Neural crest cell (in vitro differentiated cells): ENCODE results near the gene BMPER. TPM values are rescaled to one million over a fixed set of nuclear protein-coding genes. Genes with fewer than 3 reads are reported as not detected.

Source experiments
- DNase-seq: peaks from one replicate; pipeline ENCODE4 v3.0.0; 2021; ENCODE audit warnings: low read depth, mixed read lengths, low spot score
- H3K27ac Mint-ChIP-seq: one replicate; pipeline ENCODE4 v1.8.0; 2021; ENCODE audit warnings: mild to moderate bottlenecking, mixed read lengths; ENCODE audit not compliant: unreplicated experiment
- H3K27me3 Mint-ChIP-seq: 2 replicates; pipeline ENCODE4 v1.8.0; 2021; ENCODE audit warnings: low read depth, mild to moderate bottlenecking, mixed read lengths
- H3K36me3 Mint-ChIP-seq: 2 replicates; pipeline ENCODE4 v1.8.0; 2021; ENCODE audit warnings: low read depth, mild to moderate bottlenecking, mixed read lengths
- H3K4me1 Mint-ChIP-seq: 2 replicates; pipeline ENCODE4 v1.8.0; 2021; ENCODE audit warnings: mixed read lengths
- H3K4me3 Mint-ChIP-seq: one replicate; pipeline ENCODE4 v1.8.0; 2021; ENCODE audit warnings: mild to moderate bottlenecking, mixed read lengths
- H3K9me3 Mint-ChIP-seq: 2 replicates; pipeline ENCODE4 v1.8.0; 2021; ENCODE audit warnings: mixed read lengths
- total RNA-seq: library from RNA; stranded (reverse); gene quantifications from 2 replicates; pipeline ENCODE4 v1.2.1, GENCODE V29; 2021
- TF ChIP-seq, protein P1 (sequence below): fragments of 200-600 bp; sonication (generic); conservative IDR thresholded peaks from 2 replicates; pipeline ENCODE4 v1.5.0; 2021; ENCODE audit warnings: antibody characterized with exemption, mild to moderate bottlenecking

BMPER gene
- total RNA-seq, 1 donor from 2014 or later, result not detected

DNA sequence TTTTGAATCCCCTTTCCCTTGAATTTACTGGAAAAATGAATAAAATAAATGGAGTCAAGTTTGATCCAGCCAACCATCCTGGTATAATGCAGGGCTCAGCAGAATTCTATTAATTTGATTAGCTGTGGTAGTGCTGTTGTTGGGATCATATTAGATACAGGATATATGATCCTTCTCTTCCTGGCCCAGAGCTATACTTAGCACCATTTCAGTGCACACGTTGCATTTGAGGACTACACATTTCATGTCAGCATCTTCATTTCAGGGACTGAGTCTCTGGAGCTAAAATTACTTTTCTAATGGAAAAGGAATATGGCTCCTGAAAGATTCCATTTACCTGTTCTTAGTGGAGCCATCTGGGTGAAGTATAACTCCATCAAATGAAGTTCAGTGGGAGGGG is 240.3 kb downstream of the BMPER start:
- H3K9me3 Mint-ChIP-seq, result no peaks in the 10 kb centered on the region
- H3K27ac Mint-ChIP-seq, result no peak overlapping the region
- TF ChIP-seq, protein P1, sequence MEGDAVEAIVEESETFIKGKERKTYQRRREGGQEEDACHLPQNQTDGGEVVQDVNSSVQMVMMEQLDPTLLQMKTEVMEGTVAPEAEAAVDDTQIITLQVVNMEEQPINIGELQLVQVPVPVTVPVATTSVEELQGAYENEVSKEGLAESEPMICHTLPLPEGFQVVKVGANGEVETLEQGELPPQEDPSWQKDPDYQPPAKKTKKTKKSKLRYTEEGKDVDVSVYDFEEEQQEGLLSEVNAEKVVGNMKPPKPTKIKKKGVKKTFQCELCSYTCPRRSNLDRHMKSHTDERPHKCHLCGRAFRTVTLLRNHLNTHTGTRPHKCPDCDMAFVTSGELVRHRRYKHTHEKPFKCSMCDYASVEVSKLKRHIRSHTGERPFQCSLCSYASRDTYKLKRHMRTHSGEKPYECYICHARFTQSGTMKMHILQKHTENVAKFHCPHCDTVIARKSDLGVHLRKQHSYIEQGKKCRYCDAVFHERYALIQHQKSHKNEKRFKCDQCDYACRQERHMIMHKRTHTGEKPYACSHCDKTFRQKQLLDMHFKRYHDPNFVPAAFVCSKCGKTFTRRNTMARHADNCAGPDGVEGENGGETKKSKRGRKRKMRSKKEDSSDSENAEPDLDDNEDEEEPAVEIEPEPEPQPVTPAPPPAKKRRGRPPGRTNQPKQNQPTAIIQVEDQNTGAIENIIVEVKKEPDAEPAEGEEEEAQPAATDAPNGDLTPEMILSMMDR, result no peak
- no peak for DNase-seq
- no peak overlapping the region for H3K4me3 Mint-ChIP-seq
- H3K4me1 Mint-ChIP-seq, result no peaks in the 10 kb centered on the region
- H3K27me3 Mint-ChIP-seq, result peaks cover 5% of the 10 kb centered on the region
- no peaks in the 10 kb centered on the region for H3K36me3 Mint-ChIP-seq

- H3K27me3 Mint-ChIP-seq, result no peaks in the 10 kb centered on the region
- no peak overlapping the region for H3K4me3 Mint-ChIP-seq
- H3K27ac Mint-ChIP-seq, result no peak overlapping the region
- no peak for DNase-seq
- TF ChIP-seq, protein P1, result no peak
- H3K9me3 Mint-ChIP-seq, result no peaks in the 10 kb centered on the region
- H3K36me3 Mint-ChIP-seq, result no peaks in the 10 kb centered on the region
- peaks cover 6% of the 10 kb centered on the region for H3K4me1 Mint-ChIP-seq
Measured at GRCh38 chr7:34153656-34154270, 248.4 kb downstream of the BMPER start.

DNA sequence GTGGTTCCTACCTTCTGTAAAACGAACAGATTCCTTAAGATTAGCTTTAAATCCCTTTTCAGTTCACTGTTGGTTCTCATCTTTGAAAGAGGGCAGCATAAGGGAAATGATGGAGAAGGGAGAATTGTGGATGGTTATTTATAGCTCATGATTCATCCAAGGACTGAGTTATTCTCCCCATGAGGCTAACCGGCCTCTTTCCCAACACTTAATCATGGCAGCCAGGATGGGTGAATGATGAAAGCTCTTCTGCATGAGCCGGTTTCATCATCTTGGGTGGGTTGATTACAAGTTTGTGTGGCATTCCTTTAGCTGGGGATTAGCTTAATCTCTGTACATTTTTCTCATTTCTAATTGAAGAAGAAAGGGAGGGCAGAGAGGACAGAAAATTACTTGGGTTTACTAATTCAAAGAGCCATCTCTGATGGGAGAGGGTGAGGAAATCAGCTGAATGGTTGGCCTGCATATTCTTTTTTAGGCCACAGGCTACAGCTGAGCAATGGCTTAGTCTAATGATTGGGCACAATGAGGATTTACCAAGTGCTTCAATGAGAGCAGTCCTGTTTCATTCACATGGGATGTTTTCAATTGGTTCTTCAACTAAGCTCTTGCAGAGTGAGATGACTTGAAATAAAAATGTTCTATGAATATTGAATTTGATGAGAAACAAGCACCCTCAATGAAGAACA is 250.0 kb downstream of the BMPER start:
- no peak overlapping the region for H3K27ac Mint-ChIP-seq
- no peaks in the 10 kb centered on the region for H3K9me3 Mint-ChIP-seq
- no peaks in the 10 kb centered on the region for H3K36me3 Mint-ChIP-seq

GRCh38 chr7:34156336-34156735 is 251.0 kb downstream of the BMPER start:
- Mint-ChIP-seq H3K4me3 (no peak overlapping the region), H3K4me1 (peaks cover 6% of the 10 kb centered on the region), H3K9me3 (no peaks in the 10 kb centered on the region), H3K27me3 (no peaks in the 10 kb centered on the region), H3K27ac (no peak overlapping the region), H3K36me3 (no peaks in the 10 kb centered on the region)
- TF ChIP-seq, protein P1, result no peak
- DNase-seq, result no peak

More for the DNA sequence above, 250.0 kb downstream of the BMPER start:
- Mint-ChIP-seq H3K27me3 (no peaks in the 10 kb centered on the region), H3K4me1 (peaks cover 6% of the 10 kb centered on the region), H3K4me3 (no peak overlapping the region)
- TF ChIP-seq, protein P1, result no peak
- no peak for DNase-seq

- TF ChIP-seq, protein P1, result no peak
- Mint-ChIP-seq H3K4me3 (no peak overlapping the region), H3K4me1 (peaks cover 6% of the 10 kb centered on the region), H3K27me3 (no peaks in the 10 kb centered on the region), H3K36me3 (no peaks in the 10 kb centered on the region), H3K9me3 (no peaks in the 10 kb centered on the region), H3K27ac (no peak overlapping the region)
- DNase-seq, result no peak
Measured at GRCh38 chr7:34157137-34157536, 251.8 kb downstream of the BMPER start.
